Thymus (tissue), 11 donors: Measurements from ENCODE around the gene PNPLA1. TPM values are rescaled to one million over a fixed set of nuclear protein-coding genes. Genes with fewer than 3 reads are reported as not detected.

Experiments
- DNase-seq, 9 donors: peaks; one replicate each; pipeline ENCODE4 v3.0.0-alpha.2; 2013; ENCODE audit warnings: low spot score in 9 of 9, low read depth in 6 of 9, missing footprints in 1 of 9
- H3K27ac ChIP-seq, 2 donors: one replicate each; pipeline ENCODE4 v1.5.1; 2013; ENCODE audit warnings: control low read depth in 1 of 2, low read depth in 1 of 2, low read length in 1 of 2, mild to moderate bottlenecking in 1 of 2, moderate library complexity in 1 of 2
- H3K27me3 ChIP-seq, 2 donors: one replicate each; pipeline ENCODE4 v1.5.1; 2013; ENCODE audit warnings: low read length in 1 of 2; ENCODE audit not compliant: control insufficient read depth in 2 of 2, insufficient read depth in 1 of 2
- H3K36me3 ChIP-seq, 2 donors: one replicate each; pipeline ENCODE4 v1.5.1; 2013; ENCODE audit warnings: low read length in 1 of 2, mild to moderate bottlenecking in 1 of 2, moderate library complexity in 1 of 2; ENCODE audit not compliant: control insufficient read depth in 2 of 2, insufficient read depth in 2 of 2
- H3K4me1 ChIP-seq, 2 donors: one replicate each; pipeline ENCODE4 v1.5.1; 2013; ENCODE audit warnings: low read length in 2 of 2; ENCODE audit not compliant: control insufficient read depth in 2 of 2, insufficient read depth in 2 of 2
- H3K4me3 ChIP-seq, 2 donors: one replicate each; pipeline ENCODE4 v1.5.1; 2013; ENCODE audit warnings: low read length in 2 of 2, control low read depth in 1 of 2, mild to moderate bottlenecking in 1 of 2
- H3K9me3 ChIP-seq, 2 donors: one replicate each; pipeline ENCODE4 v1.5.1; 2013; ENCODE audit warnings: low read length in 1 of 2, mild to moderate bottlenecking in 1 of 2; ENCODE audit not compliant: control insufficient read depth in 2 of 2, insufficient read depth in 1 of 2
- WGBS: extraction: QIAGEN DNeasy Blood & Tissue Kit; methylation state at CpG from one replicate; pipeline ENCODE4 v1.1.7; 2013; 5-methylcytosine and 5-hydroxymethylcytosine counted together
- polyA plus RNA-seq: library from polyadenylated mRNA; stranded (reverse); fragments of 200-250 nt; gene quantifications from one replicate; pipeline ENCODE4 v1.2.3, GENCODE V29; 2013
- total RNA-seq: library from RNA; stranded (reverse); fragments of 120-200 nt; gene quantifications from one replicate; pipeline ENCODE4 v1.2.4, GENCODE V29; 2013
- donor health status: healthy.

PNPLA1 gene
- total and polyA plus RNA-seq, 2 donors: 0.09 to 0.21 TPM

DNA sequence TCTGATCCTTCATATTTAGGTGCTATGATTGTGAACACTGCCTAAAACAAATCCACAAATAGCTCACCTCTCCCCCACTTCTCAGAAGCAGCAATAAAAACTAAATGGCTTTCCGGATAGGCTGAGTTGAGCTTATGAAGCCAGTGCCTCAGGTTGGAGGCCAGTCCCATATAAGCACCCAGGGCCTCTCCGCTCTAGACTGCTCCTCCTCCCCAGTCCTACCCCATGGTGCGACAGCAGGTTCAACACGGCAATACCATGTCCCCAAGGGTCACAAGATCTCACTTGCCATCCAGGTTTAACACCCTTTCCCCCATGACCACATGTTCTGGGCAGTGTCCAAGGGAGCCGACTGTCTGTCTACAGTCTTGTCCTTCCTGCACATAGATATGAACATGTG lies 46.1 kb downstream of the PNPLA1 start:
- no peak for DNase-seq
- H3K4me1 ChIP-seq: peaks cover 0 to 2% of the 10 kb centered on the region in 2 donors
- H3K36me3 ChIP-seq: no peaks in the 10 kb centered on the region
- H3K27me3 ChIP-seq: no peaks in the 10 kb centered on the region
- WGBS: 98% methylated on average over 5 of the region's 5 CpGs
- no peak overlapping the region for H3K4me3 ChIP-seq
- no peak overlapping the region for H3K27ac ChIP-seq
- H3K9me3 ChIP-seq: no peaks in the 10 kb centered on the region

DNA sequence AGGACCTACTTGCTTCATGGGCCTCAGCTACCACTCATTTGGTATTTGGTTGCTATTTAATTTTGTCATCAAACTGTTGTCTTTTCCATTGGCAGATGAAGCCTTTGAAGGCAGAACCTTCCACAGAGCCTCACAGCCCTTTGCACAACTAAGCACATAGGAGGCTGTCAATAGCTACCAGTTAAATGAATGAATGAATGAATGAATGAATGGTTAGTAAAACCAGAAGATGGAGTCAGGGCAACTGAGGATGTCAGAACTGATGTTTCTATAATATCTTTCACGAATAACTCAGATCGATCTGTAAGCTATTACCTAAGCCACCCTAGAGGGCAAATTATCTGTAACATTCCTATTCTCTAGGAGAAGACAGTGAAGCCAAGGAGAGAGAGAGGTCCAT lies 47.8 kb downstream of the PNPLA1 start:
- H3K36me3 ChIP-seq: no peaks in the 10 kb centered on the region
- H3K4me1 ChIP-seq: peaks cover 0 to 2% of the 10 kb centered on the region in 2 donors
- H3K9me3 ChIP-seq: no peaks in the 10 kb centered on the region
- H3K27ac ChIP-seq: no peak overlapping the region
- 98% methylated on average over 2 of the region's 2 CpGs for WGBS
- no peak overlapping the region for H3K4me3 ChIP-seq
- no peaks in the 10 kb centered on the region for H3K27me3 ChIP-seq
- no peak for DNase-seq

DNA sequence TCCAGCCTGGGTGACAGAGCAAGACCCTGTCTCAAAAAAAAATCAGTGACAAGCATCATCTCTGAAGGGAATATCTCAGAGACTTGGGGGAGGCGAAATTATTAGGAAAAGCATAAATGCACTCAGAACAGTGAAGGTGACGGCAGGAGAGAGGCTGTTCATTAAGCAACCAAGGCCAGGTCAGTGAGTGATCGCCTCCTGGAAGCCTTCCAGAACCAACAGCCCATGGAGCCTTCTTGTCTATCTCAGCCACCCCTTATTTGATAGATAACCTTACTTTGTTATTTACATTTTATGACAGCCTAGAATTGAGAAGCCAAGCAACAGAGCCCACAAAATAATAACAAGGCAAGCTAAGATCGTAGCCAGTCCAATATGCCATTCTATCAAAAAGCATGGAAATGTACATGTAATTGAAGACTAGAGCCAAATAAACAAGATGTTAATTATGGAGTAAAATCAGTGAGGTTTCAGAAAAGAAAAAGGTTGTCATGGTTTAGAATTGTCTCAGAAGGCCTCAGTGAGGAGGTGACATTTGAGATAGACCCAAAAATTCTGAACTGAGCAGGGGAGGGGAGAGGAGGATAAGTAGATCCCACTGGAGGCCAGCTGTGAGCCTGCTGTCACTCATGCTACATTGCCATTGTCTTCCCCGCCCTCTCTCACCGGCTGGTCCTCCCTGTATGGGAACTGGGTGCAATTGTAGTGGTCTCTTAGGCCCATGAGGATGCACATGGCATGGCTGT lies 49.0 kb downstream of the PNPLA1 start:
- no peaks in the 10 kb centered on the region for H3K27me3 ChIP-seq
- no peaks in the 10 kb centered on the region for H3K9me3 ChIP-seq
- DNase-seq: no peak
- no peaks in the 10 kb centered on the region for H3K4me1 ChIP-seq
- H3K4me3 ChIP-seq: no peak overlapping the region
- WGBS: 93% methylated on average over 6 of the region's 6 CpGs
- H3K36me3 ChIP-seq: no peaks in the 10 kb centered on the region
- no peak overlapping the region for H3K27ac ChIP-seq

DNA sequence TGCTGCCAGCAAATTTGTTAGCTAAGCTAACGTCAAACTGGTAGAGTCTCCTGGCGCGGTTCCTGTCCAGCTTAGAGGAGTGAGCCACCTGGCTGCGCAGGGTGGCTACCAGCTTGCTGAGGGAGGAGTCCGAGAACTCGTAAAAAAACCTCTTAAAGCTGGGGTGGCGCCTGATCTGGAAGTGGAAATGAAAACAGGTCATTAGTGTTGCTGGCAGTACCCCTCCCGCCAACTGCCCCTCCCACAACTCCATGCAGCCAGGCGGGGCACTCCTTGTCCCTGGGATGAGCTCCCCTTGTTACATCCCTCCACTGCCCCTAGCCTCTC lies 49.5 kb downstream of the PNPLA1 start:
- Histone ChIP-seq H3K4me1 (no peaks in the 10 kb centered on the region), H3K9me3 (no peaks in the 10 kb centered on the region), H3K36me3 (no peaks in the 10 kb centered on the region), H3K4me3 (no peak overlapping the region), H3K27me3 (no peaks in the 10 kb centered on the region), H3K27ac (no peak overlapping the region)
- 98% methylated on average over 9 of the region's 9 CpGs for WGBS
- no peak for DNase-seq

DNA sequence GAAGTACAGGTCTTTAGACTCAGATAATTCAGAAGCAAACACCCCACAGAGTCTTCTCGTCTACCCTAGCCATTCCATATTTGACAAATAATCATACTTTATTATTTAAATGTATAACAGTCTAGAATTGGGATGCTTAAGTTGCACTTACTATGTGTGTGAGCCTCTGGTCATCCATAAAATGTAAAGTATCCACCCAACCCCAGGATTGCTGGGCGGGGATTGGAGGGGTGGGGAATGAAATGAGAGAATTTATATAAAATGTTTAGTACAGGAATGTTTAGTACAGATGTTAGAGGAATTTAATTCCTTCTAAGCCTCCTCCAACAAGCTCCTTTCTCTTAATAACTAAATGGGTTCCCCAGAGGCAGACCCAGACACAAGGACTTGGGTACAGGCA lies 50.0 kb downstream of the PNPLA1 start:
- WGBS: 96% methylated on average over 2 of the region's 2 CpGs
- Histone ChIP-seq H3K27ac (no peak overlapping the region), H3K27me3 (peaks cover 0 to 2% of the 10 kb centered on the region in 2 donors)

DNA sequence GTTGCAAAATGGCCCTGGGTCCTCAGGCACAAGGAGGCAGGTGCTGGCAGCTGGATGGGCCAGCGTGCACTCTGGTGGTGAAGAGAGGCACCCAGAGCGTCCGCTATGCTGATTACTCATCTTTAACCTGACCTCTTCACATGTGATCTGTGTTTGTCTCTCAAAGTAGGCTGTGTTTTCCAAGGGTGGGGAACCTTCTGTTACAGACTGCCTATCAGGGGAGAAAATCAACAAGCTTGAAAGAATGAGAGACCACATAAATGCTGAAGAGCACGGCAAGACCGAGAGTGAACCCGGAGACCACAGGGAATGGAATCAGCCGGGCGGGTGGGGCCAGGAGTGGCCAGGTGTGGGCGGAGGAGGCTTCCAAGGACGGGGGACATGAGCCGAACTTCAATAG lies 50.6 kb downstream of the PNPLA1 start:
- H3K36me3 ChIP-seq: no peaks in the 10 kb centered on the region
- H3K9me3 ChIP-seq: no peaks in the 10 kb centered on the region
- no peaks in the 10 kb centered on the region for H3K4me1 ChIP-seq
- 95% methylated on average over 11 of the region's 11 CpGs for WGBS
- no peak for DNase-seq
- H3K27ac ChIP-seq: no peak overlapping the region
- no peak overlapping the region for H3K4me3 ChIP-seq
- peaks cover 0 to 5% of the 10 kb centered on the region in 2 donors for H3K27me3 ChIP-seq

More for the DNA sequence above, 50.0 kb downstream of the PNPLA1 start:
- Histone ChIP-seq H3K4me3 (no peak overlapping the region), H3K9me3 (no peaks in the 10 kb centered on the region), H3K4me1 (no peaks in the 10 kb centered on the region), H3K36me3 (no peaks in the 10 kb centered on the region)
- no peak for DNase-seq

DNA sequence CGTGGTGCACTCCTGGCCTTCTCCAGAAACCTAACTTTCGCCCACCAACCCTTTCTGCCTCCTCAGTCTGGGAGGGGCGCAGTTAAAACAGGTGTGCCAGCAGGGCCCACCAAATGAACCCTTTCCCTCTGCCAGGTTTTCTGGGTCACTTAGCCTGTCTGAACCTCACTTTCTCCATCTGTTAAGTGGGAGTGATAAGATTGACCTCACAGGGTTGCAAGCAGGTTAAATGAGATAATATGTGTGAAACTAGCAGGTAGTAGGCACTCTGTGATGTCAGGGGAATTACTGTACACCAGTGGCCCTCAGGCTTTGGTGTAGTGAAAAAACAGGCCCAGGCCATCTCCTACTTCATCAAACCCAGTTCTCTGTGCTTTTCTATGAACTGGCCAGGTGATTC lies 52.7 kb downstream of the PNPLA1 start:
- 89% methylated on average over 3 of the region's 3 CpGs for WGBS
- Histone ChIP-seq H3K27me3 (peaks cover 0 to 14% of the 10 kb centered on the region in 2 donors), H3K4me3 (no peak overlapping the region), H3K27ac (no peak overlapping the region), H3K4me1 (no peaks in the 10 kb centered on the region), H3K9me3 (no peaks in the 10 kb centered on the region), H3K36me3 (no peaks in the 10 kb centered on the region)
- DNase-seq: no peak

DNA sequence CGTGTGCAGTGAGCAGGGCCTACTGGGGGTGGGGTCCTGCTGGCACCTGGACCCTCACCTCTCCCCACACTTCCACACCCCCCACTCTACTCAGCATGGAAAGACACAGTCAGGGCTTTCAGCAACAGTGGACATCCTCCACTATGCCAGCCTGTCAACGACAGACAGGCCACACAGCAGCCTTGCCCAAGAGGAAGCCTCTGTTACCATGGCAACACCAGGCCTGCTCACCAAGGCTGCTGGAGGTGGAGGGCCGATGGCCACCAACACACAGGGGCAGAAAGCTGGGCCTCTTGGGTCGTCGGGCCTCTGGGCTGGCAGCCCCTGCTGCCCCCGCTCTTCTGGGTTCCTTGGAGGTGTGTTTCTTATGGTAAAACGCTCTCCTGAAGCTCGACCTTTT lies 53.2 kb downstream of the PNPLA1 start:
- 94% methylated on average over 8 of the region's 8 CpGs for WGBS
- H3K9me3 ChIP-seq: no peaks in the 10 kb centered on the region

DNA sequence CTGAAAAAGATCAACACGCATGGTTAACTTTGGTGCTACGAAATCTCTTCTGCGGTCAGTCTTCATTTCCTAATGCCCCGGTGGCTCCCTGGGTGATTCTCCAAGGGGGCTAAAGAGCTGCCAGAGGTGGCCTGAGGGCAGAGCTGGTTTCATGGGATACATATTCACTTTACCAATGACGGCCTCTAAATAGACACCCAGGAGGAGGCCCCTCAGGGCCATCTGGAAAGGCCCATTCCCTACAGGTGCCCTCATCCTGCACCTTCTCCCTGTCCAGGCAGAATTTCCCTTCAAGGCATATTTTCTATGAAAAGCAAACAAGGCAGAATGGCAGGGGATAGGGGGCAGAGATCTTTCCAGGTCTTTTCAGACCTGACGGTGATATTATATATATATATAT lies 54.3 kb downstream of the PNPLA1 start:
- DNase-seq: no peak
- 97% methylated on average over 6 of the region's 6 CpGs for WGBS
- H3K4me3 ChIP-seq: no peak overlapping the region
- no peaks in the 10 kb centered on the region for H3K4me1 ChIP-seq
- no peaks in the 10 kb centered on the region for H3K36me3 ChIP-seq
- peaks cover 0 to 22% of the 10 kb centered on the region in 2 donors for H3K27me3 ChIP-seq
- H3K9me3 ChIP-seq: no peaks in the 10 kb centered on the region
- no peak overlapping the region for H3K27ac ChIP-seq

More for the DNA sequence above, 53.2 kb downstream of the PNPLA1 start:
- Histone ChIP-seq H3K4me3 (no peak overlapping the region), H3K27ac (no peak overlapping the region), H3K27me3 (peaks cover 0 to 14% of the 10 kb centered on the region in 2 donors), H3K36me3 (no peaks in the 10 kb centered on the region), H3K4me1 (no peaks in the 10 kb centered on the region)
- no peak for DNase-seq
